ENCODE results near the gene ZYX. TPM values are rescaled to one million over a fixed set of nuclear protein-coding genes. Genes with fewer than 3 reads are reported as not detected.
A peak's percentile ranks its signal among the peaks of the same experiment; 100 is the strongest.

The ZYX gene
- total RNA-seq, 1 experiment from 2014 or later = 237 TPM

- H2AFZ ChIP-seq (ENCODE audit: low read length) = no peak overlapping the region
- H4K8ac ChIP-seq (replicated peaks; ENCODE audit: insufficient read length, low read depth, low read length) = no peak overlapping the region
- TF ChIP-seq CTCF (conservative IDR thresholded peaks at IDR 0.05) = no peak
- Mint-ChIP-seq H3K27me3 (ENCODE audit: low read depth) (peaks cover 45% of the 10 kb centered on the region), H3K36me3 (ENCODE audit: insufficient read depth in 1 of 3, low read depth in 3 of 3) (peaks cover 12 to 22% (median 19%) of the 10 kb centered on the region in 3 experiments), H3K27ac (no peak overlapping the region), H3K4me1 (peaks cover 18 to 19% of the 10 kb centered on the region in 2 experiments), H3K4me3 (peak overlapping the region; percentile 76 to 79), H3K9me3 (no peaks in the 10 kb centered on the region)
- H3K23ac ChIP-seq (ENCODE audit: insufficient read length, low read depth, low read length) = no peak overlapping the region
- H2AK5ac ChIP-seq (ENCODE audit: insufficient read length, low read length) = no peak overlapping the region
- H3K4ac ChIP-seq (ENCODE audit: low read depth, low read length) = no peak overlapping the region
- no peak overlapping the region for H3K56ac ChIP-seq (ENCODE audit: insufficient read length, low read depth, low read length)
- no CpG with 5 or more reads among the region's 19 CpGs for WGBS (ENCODE audit: extremely low coverage, insufficient read length, low lambda C conversion rate)
- no peak overlapping the region for H3K14ac ChIP-seq (ENCODE audit: insufficient read depth, low read length)
- peaks cover 6% of the 10 kb centered on the region; the same call in 1 of the 2 replicates for H3K27me3 ChIP-seq (ENCODE audit: insufficient read depth, low read length)
- no peak overlapping the region for H2BK20ac ChIP-seq (ENCODE audit: low read depth, low read length, poor library complexity, severe bottlenecking)
- peak overlapping the region; percentile 57 for H3K4me2 ChIP-seq (ENCODE audit: insufficient read depth, insufficient read length, low read length)
- 0 out of 2 replicates have a peak, but pooled peaks cover 2% of the 10 kb centered on the region for H3K4me1 ChIP-seq (ENCODE audit: insufficient read depth, low read length)
- H2BK120ac ChIP-seq (ENCODE audit: low read depth, low read length, poor library complexity, severe bottlenecking) = no peak overlapping the region
- H3K23me2 ChIP-seq (ENCODE audit: insufficient read length, low read depth, low read length, poor library complexity, severe bottlenecking) = peaks cover 7% of the 10 kb centered on the region
- no peak overlapping the region for H3T11ph ChIP-seq (ENCODE audit: low read length)
- H3K18ac ChIP-seq (ENCODE audit: insufficient read length, low read depth, low read length) = no peak overlapping the region
- H3K9ac ChIP-seq (ENCODE audit: extremely low read depth, insufficient read length, low read length) = peak overlapping the region; percentile 0
- H3K27ac ChIP-seq (ENCODE audit: insufficient read length, low read depth, low read length) = no peak overlapping the region
- H2BK5ac ChIP-seq (ENCODE audit: insufficient read length, low read length) = no peak overlapping the region
- H3K79me2 ChIP-seq (ENCODE audit: insufficient read depth, low read length) = no peaks in the 10 kb centered on the region
- no peak overlapping the region for H4K5ac ChIP-seq (ENCODE audit: insufficient read length, low read depth, low read length)
- H4K91ac ChIP-seq (ENCODE audit: insufficient read length, low read depth, low read length) = no peak overlapping the region
- H2BK12ac ChIP-seq (ENCODE audit: insufficient read length, low read depth, low read length) = no peak overlapping the region
- H2BK15ac ChIP-seq (ENCODE audit: low read depth, low read length) = no peak overlapping the region
- no peaks in the 10 kb centered on the region for H3K9me3 ChIP-seq (ENCODE audit: control insufficient read depth, low read depth, low read length)
- no peaks in the 10 kb centered on the region for H4K20me1 ChIP-seq (ENCODE audit: control insufficient read depth, insufficient read depth, insufficient read length)
- no peaks in the 10 kb centered on the region for H3K79me1 ChIP-seq (ENCODE audit: insufficient read depth, low read depth, low read length, poor library complexity, severe bottlenecking)
- DNase-seq = peak; percentile 33
These were observed 17.9 kb upstream of the ZYX start for GRCh38 chr7:143363016-143363937.
